Astrocyte of the spinal cord (primary cell): ENCODE results near the gene TAS2R60.
A peak's percentile ranks its signal among the peaks of the same experiment; 100 is the strongest.

ENCODE experiments used
- DNase-seq: peaks from one replicate; pipeline ENCODE4 v3.0.0; 2011; ENCODE audit warnings: low read depth, low spot score
- H3K4me3 ChIP-seq: 2 replicates; pipeline ENCODE4 v1.5.1; 2011; ENCODE audit warnings: low read depth, mild to moderate bottlenecking, low read length, moderate library complexity
- CTCF ChIP-seq: IDR thresholded peaks from 2 replicates; pipeline ENCODE4 v1.5.1; 2012; ENCODE audit warnings: low read depth, mild to moderate bottlenecking, low read length, inconsistent platforms
- in situ Hi-C: cut with HindIII; loops from 2 replicates; pipeline ENCODE4 v1.10.0; 2017; ENCODE audit warnings: low sequenced_read_pairs

The TAS2R60 gene

DNA sequence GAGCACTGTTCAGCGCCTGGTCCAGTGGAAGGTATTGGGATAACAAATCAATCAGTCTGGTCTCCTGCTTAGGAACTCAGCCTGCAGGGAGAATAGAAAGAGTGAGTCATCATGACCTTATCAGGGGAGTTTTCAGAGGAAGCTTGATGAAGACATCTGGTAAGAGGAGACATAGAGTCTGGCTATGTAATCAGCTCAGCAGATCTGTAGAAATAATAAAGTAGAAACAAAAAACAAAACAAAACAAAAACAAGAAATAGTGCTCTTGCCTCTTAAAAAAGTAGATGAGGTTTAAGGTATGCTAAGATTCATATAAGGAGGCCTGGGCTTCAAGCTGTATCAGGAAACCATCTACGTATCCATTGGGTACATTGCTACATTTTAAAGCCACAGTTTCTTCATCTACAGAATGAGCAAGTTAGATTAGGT, 48.8 kb downstream of the TAS2R60 start:
- no peak for TF ChIP-seq CTCF
- no peak overlapping the region for H3K4me3 ChIP-seq
- DNase-seq = peak; percentile 74
- in situ Hi-C loops = no loop called here

DNA sequence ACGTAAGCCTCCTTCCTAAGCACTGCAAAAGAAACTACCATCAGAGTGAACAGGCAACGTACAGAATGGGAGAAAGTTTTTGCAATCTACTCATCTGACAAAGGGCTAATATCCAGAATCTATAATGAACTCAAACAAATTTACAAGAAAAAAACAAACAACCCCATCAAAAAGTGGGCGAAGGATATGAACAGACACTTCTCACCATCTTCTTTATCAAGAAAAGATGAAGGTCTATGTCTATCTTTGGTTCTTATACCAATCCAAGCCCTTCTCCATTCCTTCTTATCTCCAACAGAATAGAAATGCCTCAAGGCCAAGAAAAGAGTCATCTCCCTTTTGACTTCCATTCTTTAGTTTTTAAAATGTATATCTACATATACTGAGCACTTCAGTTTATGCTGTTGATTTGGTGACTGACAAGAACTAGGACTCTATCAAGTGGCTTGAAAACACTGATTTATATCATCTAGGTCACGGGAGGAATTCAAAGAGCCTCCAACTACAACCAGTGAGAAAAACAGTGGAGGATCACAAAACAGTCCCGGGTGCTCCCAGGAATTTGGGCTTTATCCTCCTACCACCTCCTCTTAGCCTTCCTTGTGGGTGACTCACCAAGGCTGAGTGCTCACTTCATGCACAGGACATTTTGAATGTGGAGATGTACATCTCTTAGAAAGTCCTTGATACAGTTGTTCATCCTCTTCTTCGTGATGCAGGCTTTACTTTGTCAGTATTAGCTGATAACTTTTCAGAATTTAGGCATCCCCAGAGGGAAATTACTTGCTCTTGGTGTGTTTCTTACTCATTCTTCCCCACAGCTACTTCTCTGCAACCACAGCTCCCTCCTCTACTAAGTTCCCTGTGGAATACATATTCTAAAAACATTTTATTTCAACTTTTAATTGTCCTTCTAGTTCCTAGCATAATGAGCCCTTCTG, 49.8 kb downstream of the TAS2R60 start:
- no peak overlapping the region for H3K4me3 ChIP-seq
- DNase-seq = no peak
- in situ Hi-C loops = no loop called here
- TF ChIP-seq CTCF = no peak

- in situ Hi-C loops = no loop called here
- no peak for DNase-seq
- H3K4me3 ChIP-seq = no peak overlapping the region
- TF ChIP-seq CTCF = no peak
Measured at GRCh38 chr7:143493751-143494150, 50.5 kb downstream of the TAS2R60 start.
